ENCODE data around the gene TRIO. TPM values are rescaled to one million over a fixed set of nuclear protein-coding genes. Genes with fewer than 3 reads are reported as not detected.

TRIO gene
- total RNA-seq, 1 experiment from 2014 or later, result 68.4 TPM

DNA sequence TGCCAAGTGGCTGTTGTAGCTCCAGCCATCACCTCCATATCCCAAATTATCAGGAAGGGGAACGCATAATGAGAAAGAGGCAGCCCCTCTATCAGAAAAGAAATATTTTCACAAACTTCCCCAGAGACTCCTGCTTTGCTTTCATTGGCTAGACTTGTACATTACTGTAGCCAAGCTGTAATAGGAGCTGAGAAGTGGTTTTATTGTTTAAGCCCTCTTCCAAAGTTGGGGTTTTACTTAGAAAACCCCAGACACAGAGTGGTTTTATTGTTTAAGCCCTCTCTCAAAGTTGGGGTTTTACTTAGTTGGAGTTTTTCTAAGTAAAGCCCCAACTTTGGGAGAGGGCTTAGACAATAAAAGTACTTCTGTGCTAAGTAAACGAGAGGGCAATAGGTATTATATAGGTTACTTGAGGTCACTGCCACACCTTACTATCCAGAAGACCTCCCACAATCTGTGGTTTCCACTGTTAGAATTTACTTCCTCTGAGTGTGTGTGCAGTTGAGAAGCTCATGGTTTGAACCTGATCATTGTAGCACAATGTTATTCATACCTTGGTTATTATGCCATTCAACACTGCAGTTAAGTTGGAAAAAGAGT, 222.8 kb downstream of the TRIO start:
- Histone ChIP-seq H4K20me1 (ENCODE audit: insufficient read depth) (no peaks in the 10 kb centered on the region; the same call in 1 of the 2 replicates), H3K4me1 (ENCODE audit: control insufficient read depth in 1 of 2, insufficient read depth in 2 of 2, low read length in 2 of 2) (no peaks in the 10 kb centered on the region), H3K27ac (ENCODE audit: low read depth, low read length) (no peak overlapping the region), H3K4me3 (replicated peaks in 1 of 2; ENCODE audit: low read depth in 1 of 2, low read length in 2 of 2) (no peak overlapping the region), H3K9me3 (ENCODE audit: control insufficient read depth in 1 of 2, insufficient read depth in 1 of 2, low read depth in 1 of 2, low read length in 2 of 2) (no peaks in the 10 kb centered on the region), H2AFZ (ENCODE audit: low read depth, low read length, poor library complexity, severe bottlenecking) (no peak overlapping the region), H3K4me2 (ENCODE audit: low read length) (no peak overlapping the region), H3K27me3 (ENCODE audit: insufficient read depth, low read length) (no peaks in the 10 kb centered on the region), H3K36me3 (ENCODE audit: control insufficient read depth in 1 of 2, insufficient read depth in 2 of 2, low read length in 2 of 2) (peaks cover 33 to 42% of the 10 kb centered on the region in 2 experiments), H3K9me2 (ENCODE audit: insufficient read depth) (no peaks in the 10 kb centered on the region), H3K79me2 (ENCODE audit: insufficient read depth, low read length) (peaks cover 7% of the 10 kb centered on the region; the same call in 1 of the 2 replicates), H3K9ac (ENCODE audit: low read length) (no peak overlapping the region)
- DNase-seq (ENCODE audit: low read depth, low spot score) (no peak), ATAC-seq (no peak)
- POLR2A ChIA-PET, result no interaction called here
- CTCF ChIA-PET, result interaction anchor here (4.0 kb wide), 1 partner anchor 283 kb away, joined by 20 read pairs; no protein-coding TSS in a partner anchor
- RAD21 ChIA-PET (ENCODE audit: low non-redundant PET in 1 of 2, low total read pairs in 2 of 2, uncharacterized antibody in 2 of 2, unreplicated experiment in 2 of 2), result no interaction called here
- no TSS peak for BruUV-seq (replicated peaks)
- intact Hi-C loops (cut with micrococcal nuclease), result loop anchor here (10.0 kb wide), 1 partner anchor 649 kb away; no protein-coding TSS in a partner anchor
- TF ChIP-seq SRF (IDR thresholded peaks at IDR 0.05; ENCODE audit: low read depth) (no peak), RAD21 (IDR thresholded peaks at IDR 0.05; ENCODE audit: low read depth) (no peak), ELF1 (IDR thresholded peaks at IDR 0.05; ENCODE audit: borderline replicate concordance, low read depth) (no peak), ATF3 (IDR thresholded peaks at IDR 0.05) (no peak), TCF7L2 (IDR thresholded peaks at IDR 0.05; ENCODE audit: borderline replicate concordance, extremely low read depth, insufficient read depth, insufficient read length) (no peak), ZNF274 (IDR thresholded peaks at IDR 0.05; ENCODE audit: low read depth, low read length) (no peak), POLR2AphosphoS5 (IDR thresholded peaks at IDR 0.05; ENCODE audit: low read depth, low read length) (no peak)
- TF ChIP-seq, protein P1, sequence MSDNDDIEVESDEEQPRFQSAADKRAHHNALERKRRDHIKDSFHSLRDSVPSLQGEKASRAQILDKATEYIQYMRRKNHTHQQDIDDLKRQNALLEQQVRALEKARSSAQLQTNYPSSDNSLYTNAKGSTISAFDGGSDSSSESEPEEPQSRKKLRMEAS (IDR thresholded peaks at IDR 0.05), result no peak
- TF ChIP-seq, protein P2, sequence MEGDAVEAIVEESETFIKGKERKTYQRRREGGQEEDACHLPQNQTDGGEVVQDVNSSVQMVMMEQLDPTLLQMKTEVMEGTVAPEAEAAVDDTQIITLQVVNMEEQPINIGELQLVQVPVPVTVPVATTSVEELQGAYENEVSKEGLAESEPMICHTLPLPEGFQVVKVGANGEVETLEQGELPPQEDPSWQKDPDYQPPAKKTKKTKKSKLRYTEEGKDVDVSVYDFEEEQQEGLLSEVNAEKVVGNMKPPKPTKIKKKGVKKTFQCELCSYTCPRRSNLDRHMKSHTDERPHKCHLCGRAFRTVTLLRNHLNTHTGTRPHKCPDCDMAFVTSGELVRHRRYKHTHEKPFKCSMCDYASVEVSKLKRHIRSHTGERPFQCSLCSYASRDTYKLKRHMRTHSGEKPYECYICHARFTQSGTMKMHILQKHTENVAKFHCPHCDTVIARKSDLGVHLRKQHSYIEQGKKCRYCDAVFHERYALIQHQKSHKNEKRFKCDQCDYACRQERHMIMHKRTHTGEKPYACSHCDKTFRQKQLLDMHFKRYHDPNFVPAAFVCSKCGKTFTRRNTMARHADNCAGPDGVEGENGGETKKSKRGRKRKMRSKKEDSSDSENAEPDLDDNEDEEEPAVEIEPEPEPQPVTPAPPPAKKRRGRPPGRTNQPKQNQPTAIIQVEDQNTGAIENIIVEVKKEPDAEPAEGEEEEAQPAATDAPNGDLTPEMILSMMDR (IDR thresholded peaks at IDR 0.05 in 2 of 3, conservative IDR thresholded peaks at IDR 0.05 in 1 of 3; ENCODE audit: borderline replicate concordance in 1 of 3, insufficient read depth in 1 of 3, low read depth in 2 of 3, low read length in 2 of 3), result no peak
- TF ChIP-seq, protein P3, sequence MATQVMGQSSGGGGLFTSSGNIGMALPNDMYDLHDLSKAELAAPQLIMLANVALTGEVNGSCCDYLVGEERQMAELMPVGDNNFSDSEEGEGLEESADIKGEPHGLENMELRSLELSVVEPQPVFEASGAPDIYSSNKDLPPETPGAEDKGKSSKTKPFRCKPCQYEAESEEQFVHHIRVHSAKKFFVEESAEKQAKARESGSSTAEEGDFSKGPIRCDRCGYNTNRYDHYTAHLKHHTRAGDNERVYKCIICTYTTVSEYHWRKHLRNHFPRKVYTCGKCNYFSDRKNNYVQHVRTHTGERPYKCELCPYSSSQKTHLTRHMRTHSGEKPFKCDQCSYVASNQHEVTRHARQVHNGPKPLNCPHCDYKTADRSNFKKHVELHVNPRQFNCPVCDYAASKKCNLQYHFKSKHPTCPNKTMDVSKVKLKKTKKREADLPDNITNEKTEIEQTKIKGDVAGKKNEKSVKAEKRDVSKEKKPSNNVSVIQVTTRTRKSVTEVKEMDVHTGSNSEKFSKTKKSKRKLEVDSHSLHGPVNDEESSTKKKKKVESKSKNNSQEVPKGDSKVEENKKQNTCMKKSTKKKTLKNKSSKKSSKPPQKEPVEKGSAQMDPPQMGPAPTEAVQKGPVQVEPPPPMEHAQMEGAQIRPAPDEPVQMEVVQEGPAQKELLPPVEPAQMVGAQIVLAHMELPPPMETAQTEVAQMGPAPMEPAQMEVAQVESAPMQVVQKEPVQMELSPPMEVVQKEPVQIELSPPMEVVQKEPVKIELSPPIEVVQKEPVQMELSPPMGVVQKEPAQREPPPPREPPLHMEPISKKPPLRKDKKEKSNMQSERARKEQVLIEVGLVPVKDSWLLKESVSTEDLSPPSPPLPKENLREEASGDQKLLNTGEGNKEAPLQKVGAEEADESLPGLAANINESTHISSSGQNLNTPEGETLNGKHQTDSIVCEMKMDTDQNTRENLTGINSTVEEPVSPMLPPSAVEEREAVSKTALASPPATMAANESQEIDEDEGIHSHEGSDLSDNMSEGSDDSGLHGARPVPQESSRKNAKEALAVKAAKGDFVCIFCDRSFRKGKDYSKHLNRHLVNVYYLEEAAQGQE (IDR thresholded peaks at IDR 0.05; ENCODE audit: low read depth), result no peak

All from HCT116 (cell line).